NCI-H774 (cell line): ENCODE data around the gene HIBCH.
A peak's percentile ranks its signal among the peaks of the same experiment; 100 is the strongest.
"Not testable (repeated sequence)": the region's sequence is repeated elsewhere in the genome, so short reads cannot be mapped to it uniquely, and the experiment has no call there.

ENCODE experiments used
- DNase-seq: peaks from one replicate; lab custom pipeline; 2025; lab: John Stamatoyannopoulos, UW

HIBCH gene

GRCh38 chr2:190186238-190186637 is 133.4 kb downstream of the HIBCH start:
- no peak for DNase-seq

GRCh38 chr2:190185380-190185779 is 134.2 kb downstream of the HIBCH start:
- DNase-seq: no peak

GRCh38 chr2:190184460-190184859 is 135.2 kb downstream of the HIBCH start:
- DNase-seq: no peak

GRCh38 chr2:190183539-190183938 is 136.1 kb downstream of the HIBCH start:
- DNase-seq: no peak

- no peak for DNase-seq
Observed at GRCh38 chr2:190182071-190182524, 137.5 kb downstream of the HIBCH start.

- DNase-seq: no peak
Observed at GRCh38 chr2:190181123-190181669, 138.4 kb downstream of the HIBCH start.

GRCh38 chr2:190180313-190181122 is 139.1 kb downstream of the HIBCH start:
- peak; percentile 53 for DNase-seq

GRCh38 chr2:190179754-190180312 is 139.8 kb downstream of the HIBCH start:
- DNase-seq: no peak

GRCh38 chr2:190178066-190178722 is 141.4 kb downstream of the HIBCH start:
- DNase-seq: no peak

- DNase-seq: no peak
Observed at GRCh38 chr2:190177249-190178040, 142.2 kb downstream of the HIBCH start.

GRCh38 chr2:190173392-190173791 is 146.2 kb downstream of the HIBCH start:
- DNase-seq: no peak

GRCh38 chr2:190170673-190171072 is 149.0 kb downstream of the HIBCH start:
- DNase-seq: no peak

GRCh38 chr2:190169221-190170072 is 150.2 kb downstream of the HIBCH start:
- no peak for DNase-seq

GRCh38 chr2:190167702-190168101 is 151.9 kb downstream of the HIBCH start:
- DNase-seq: no peak

GRCh38 chr2:190165491-190165890 is 154.1 kb downstream of the HIBCH start:
- no peak for DNase-seq

GRCh38 chr2:190162851-190163250 is 156.8 kb downstream of the HIBCH start:
- no peak for DNase-seq

- DNase-seq: no peak
Observed at GRCh38 chr2:190159453-190159852, 160.2 kb downstream of the HIBCH start.

GRCh38 chr2:190158798-190159434 is 160.7 kb downstream of the HIBCH start:
- DNase-seq: no peak

GRCh38 chr2:190157613-190158528 is 161.8 kb downstream of the HIBCH start:
- DNase-seq: not testable (repeated sequence)
